Adipose tissue (tissue), 3 donors: ENCODE measurements around the gene TMEM125. TPM values are rescaled to one million over a fixed set of nuclear protein-coding genes. Genes with fewer than 3 reads are reported as not detected.

Experiments
- H3K27ac ChIP-seq: one replicate; pipeline ENCODE4 v1.5.1; 2013; ENCODE audit warnings: low read depth, low read length
- WGBS, 3 donors: extraction: QIAGEN DNeasy Blood & Tissue Kit; methylation state at CpG; one replicate each; pipeline ENCODE4 v1.1.7; 2013; 5-methylcytosine and 5-hydroxymethylcytosine counted together
- polyA plus RNA-seq, 3 donors: library from polyadenylated mRNA; stranded (reverse); fragments of 200-250 nt; gene quantifications; one replicate each; pipeline ENCODE4 v1.2.3, GENCODE V29; 2013
- donor health status: healthy with polysubstance abuse.
- donor health status: Bipolar disorder and iron deficiency.
- donor health status: healthy.

TMEM125 gene
- polyA plus RNA-seq, 3 donors, result 2.5 to 45.3 TPM; not detected in 1

- 26 to 68% (median 64%) methylated on average over 19 of the region's 19 CpGs for WGBS, 3 donors
- H3K27ac ChIP-seq, result no peak within 1 kb of the TSS
Observed at GRCh38 chr1:43285269-43285990, 15.6 kb downstream of the TMEM125 start, which contains the start of gene C1orf210. C1orf210 (minus strand) TSS chr1:43285581; CDS start chr1:43283270, 2,311 bp downstream.

GRCh38 chr1:43286115-43286514 is 16.3 kb downstream of the TMEM125 start:
- 67 to 96% (median 89%) methylated on average over 11 of the region's 11 CpGs for WGBS, 3 donors
- H3K27ac ChIP-seq, result no peak overlapping the region

GRCh38 chr1:43286533-43286932 is 16.8 kb downstream of the TMEM125 start:
- 91 to 96% (median 93%) methylated on average over 5 of the region's 5 CpGs for WGBS, 3 donors
- H3K27ac ChIP-seq, result no peak overlapping the region

GRCh38 chr1:43288058-43288784 is 18.4 kb downstream of the TMEM125 start:
- WGBS, 3 donors, result 85 to 92% (median 91%) methylated on average over 9 of the region's 9 CpGs
- no peak overlapping the region for H3K27ac ChIP-seq

- 63 to 72% (median 66%) methylated on average over 12 of the region's 12 CpGs for WGBS, 3 donors
- no peak overlapping the region for H3K27ac ChIP-seq
Observed at GRCh38 chr1:43288785-43289706, 19.3 kb downstream of the TMEM125 start.

GRCh38 chr1:43292216-43292615 is 22.4 kb downstream of the TMEM125 start:
- H3K27ac ChIP-seq, result no peak overlapping the region
- WGBS, 3 donors, result 80 to 97% (median 84%) methylated on average over 7 of the region's 7 CpGs

- WGBS, 3 donors, result 67 to 84% (median 70%) methylated on average over 5 of the region's 5 CpGs
- no peak overlapping the region for H3K27ac ChIP-seq
Observed at GRCh38 chr1:43292679-43293078, 22.9 kb downstream of the TMEM125 start.

GRCh38 chr1:43293176-43293575 is 23.4 kb downstream of the TMEM125 start:
- WGBS, 3 donors, result 65 to 88% (median 83%) methylated on average over 2 of the region's 2 CpGs
- no peak overlapping the region for H3K27ac ChIP-seq

- WGBS, 3 donors, result 71 to 91% (median 76%) methylated on average over 7 of the region's 7 CpGs
- H3K27ac ChIP-seq, result no peak overlapping the region
Observed at GRCh38 chr1:43293896-43294760, 24.3 kb downstream of the TMEM125 start.

- H3K27ac ChIP-seq, result no peak overlapping the region
- 74 to 89% (median 77%) methylated on average over 8 of the region's 8 CpGs for WGBS, 3 donors
Observed at GRCh38 chr1:43294761-43295160, 25.0 kb downstream of the TMEM125 start.

GRCh38 chr1:43296207-43296606 is 26.4 kb downstream of the TMEM125 start:
- no peak overlapping the region for H3K27ac ChIP-seq
- WGBS, 3 donors, result 40 to 69% (median 57%) methylated on average over 1 of the region's 1 CpG

- H3K27ac ChIP-seq, result no peak overlapping the region
- WGBS, 3 donors, result 62 to 85% (median 78%) methylated on average over 1 of the region's 1 CpG
Observed at GRCh38 chr1:43298055-43298454, 28.3 kb downstream of the TMEM125 start.

- no peak overlapping the region for H3K27ac ChIP-seq
Observed at GRCh38 chr1:43299101-43299500, 29.3 kb downstream of the TMEM125 start.

- no peak within 1 kb of the TSS for H3K27ac ChIP-seq
- WGBS, 3 donors, result 47 to 85% (median 48%) methylated on average over 10 of the region's 10 CpGs
Observed at GRCh38 chr1:43300378-43301094, 30.8 kb downstream of the TMEM125 start, which contains the start of gene TIE1. TIE1 (plus strand) TSS chr1:43300982; CDS start chr1:43301072, 90 bp downstream.

- no peak overlapping the region for H3K27ac ChIP-seq
- WGBS, 3 donors, result 77 to 87% (median 77%) methylated on average over 1 of the region's 1 CpG
Observed at GRCh38 chr1:43302201-43302600, 32.4 kb downstream of the TMEM125 start.

- 59 to 65% (median 64%) methylated on average over 7 of the region's 7 CpGs for WGBS, 3 donors
- no peak overlapping the region for H3K27ac ChIP-seq
Observed at GRCh38 chr1:43302721-43303470, 33.1 kb downstream of the TMEM125 start.
